ENCODE measurements around the gene RBM12. TPM values are rescaled to one million over a fixed set of nuclear protein-coding genes. Genes with fewer than 3 reads are reported as not detected.

The RBM12 gene
- total RNA-seq, 1 donor from 2014 or later, result 88.4 TPM

- Histone ChIP-seq H3K4me3 (ENCODE audit: insufficient read depth, low read depth, low read length) (no peak overlapping the region), H3K36me3 (ENCODE audit: insufficient read depth, low read length) (peaks cover 13% of the 10 kb centered on the region), H4K20me1 (ENCODE audit: insufficient read depth, low read length) (peaks cover 11% of the 10 kb centered on the region), H3K4me1 (ENCODE audit: insufficient read depth, low read length) (peaks cover 23% of the 10 kb centered on the region), H3K9me3 (ENCODE audit: insufficient read depth, low read depth, low read length) (no peaks in the 10 kb centered on the region), H3K27me3 (ENCODE audit: insufficient read depth, low read length) (no peaks in the 10 kb centered on the region), H3K9ac (ENCODE audit: low read length) (no peak overlapping the region), H3K4me2 (ENCODE audit: low read length) (no peak overlapping the region), H3K79me2 (ENCODE audit: insufficient read depth, low read length) (no peaks in the 10 kb centered on the region), H2AFZ (ENCODE audit: low read depth, low read length) (no peak overlapping the region), H3K27ac (ENCODE audit: low read depth, low read length) (no peak overlapping the region)
- FAIRE-seq, result no peak
- TF ChIP-seq, protein P1, sequence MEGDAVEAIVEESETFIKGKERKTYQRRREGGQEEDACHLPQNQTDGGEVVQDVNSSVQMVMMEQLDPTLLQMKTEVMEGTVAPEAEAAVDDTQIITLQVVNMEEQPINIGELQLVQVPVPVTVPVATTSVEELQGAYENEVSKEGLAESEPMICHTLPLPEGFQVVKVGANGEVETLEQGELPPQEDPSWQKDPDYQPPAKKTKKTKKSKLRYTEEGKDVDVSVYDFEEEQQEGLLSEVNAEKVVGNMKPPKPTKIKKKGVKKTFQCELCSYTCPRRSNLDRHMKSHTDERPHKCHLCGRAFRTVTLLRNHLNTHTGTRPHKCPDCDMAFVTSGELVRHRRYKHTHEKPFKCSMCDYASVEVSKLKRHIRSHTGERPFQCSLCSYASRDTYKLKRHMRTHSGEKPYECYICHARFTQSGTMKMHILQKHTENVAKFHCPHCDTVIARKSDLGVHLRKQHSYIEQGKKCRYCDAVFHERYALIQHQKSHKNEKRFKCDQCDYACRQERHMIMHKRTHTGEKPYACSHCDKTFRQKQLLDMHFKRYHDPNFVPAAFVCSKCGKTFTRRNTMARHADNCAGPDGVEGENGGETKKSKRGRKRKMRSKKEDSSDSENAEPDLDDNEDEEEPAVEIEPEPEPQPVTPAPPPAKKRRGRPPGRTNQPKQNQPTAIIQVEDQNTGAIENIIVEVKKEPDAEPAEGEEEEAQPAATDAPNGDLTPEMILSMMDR (IDR thresholded peaks at IDR 0.05; ENCODE audit: insufficient read depth, low read depth, low read length), result no peak
- TF ChIP-seq EZH2 (IDR thresholded peaks at IDR 0.05; ENCODE audit: insufficient read depth, low read length), result no peak
- Mint-ChIP-seq H3K27ac (ENCODE audit: unreplicated experiment) (no peak overlapping the region), H3K9me3 (ENCODE audit: unreplicated experiment) (no peaks in the 10 kb centered on the region), H3K27me3 (ENCODE audit: low read depth, unreplicated experiment) (no peaks in the 10 kb centered on the region), H3K4me1 (ENCODE audit: low read depth, unreplicated experiment) (no peaks in the 10 kb centered on the region), H3K4me3 (ENCODE audit: unreplicated experiment) (no peak overlapping the region), H3K36me3 (ENCODE audit: low read depth, unreplicated experiment) (peaks cover 9% of the 10 kb centered on the region)
- no peak for DNase-seq (ENCODE audit: low read depth)
Observed at GRCh38 chr20:35620818-35621559, 43.7 kb downstream of the RBM12 start.

- Mint-ChIP-seq H3K36me3 (ENCODE audit: low read depth, unreplicated experiment) (peaks cover 4% of the 10 kb centered on the region), H3K27me3 (ENCODE audit: low read depth, unreplicated experiment) (no peaks in the 10 kb centered on the region), H3K4me1 (ENCODE audit: low read depth, unreplicated experiment) (no peaks in the 10 kb centered on the region), H3K4me3 (ENCODE audit: unreplicated experiment) (peak overlapping the region; percentile 75), H3K27ac (ENCODE audit: unreplicated experiment) (no peak overlapping the region), H3K9me3 (ENCODE audit: unreplicated experiment) (no peaks in the 10 kb centered on the region)
- H3K27me3 ChIP-seq (ENCODE audit: insufficient read depth, low read length), result no peaks in the 10 kb centered on the region
- peak overlapping the region; percentile 37 for H2AFZ ChIP-seq (ENCODE audit: low read depth, low read length)
- DNase-seq (ENCODE audit: low read depth), result peak; percentile 59
- H4K20me1 ChIP-seq (ENCODE audit: insufficient read depth, low read length), result peaks cover 11% of the 10 kb centered on the region
- H3K4me2 ChIP-seq (ENCODE audit: low read length), result peak overlapping the region; percentile 89
- no peaks in the 10 kb centered on the region for H3K79me2 ChIP-seq (ENCODE audit: insufficient read depth, low read length)
- H3K9me3 ChIP-seq (ENCODE audit: insufficient read depth, low read depth, low read length), result no peaks in the 10 kb centered on the region
- peak overlapping the region; percentile 65 for H3K9ac ChIP-seq (ENCODE audit: low read length)
- peaks cover 7% of the 10 kb centered on the region for H3K36me3 ChIP-seq (ENCODE audit: insufficient read depth, low read length)
- H3K27ac ChIP-seq (ENCODE audit: low read depth, low read length), result no peak overlapping the region
- peak overlapping the region; percentile 50 for H3K4me3 ChIP-seq (ENCODE audit: insufficient read depth, low read depth, low read length)
- FAIRE-seq, result no peak
- no peak for TF ChIP-seq EZH2 (IDR thresholded peaks at IDR 0.05; ENCODE audit: insufficient read depth, low read length)
- TF ChIP-seq, protein P1 (IDR thresholded peaks at IDR 0.05; ENCODE audit: insufficient read depth, low read depth, low read length), result peak; percentile 28
- H3K4me1 ChIP-seq (ENCODE audit: insufficient read depth, low read length), result peaks cover 28% of the 10 kb centered on the region
Observed at GRCh38 chr20:35619196-35620095, 45.3 kb downstream of the RBM12 start.

Measured in astrocyte (in vitro differentiated cells and primary cell).